HG02973 (cell line): ENCODE data around the gene KRT82.
"Not testable (repeated sequence)": the region's sequence is repeated elsewhere in the genome, so short reads cannot be mapped to it uniquely, and the experiment has no call there.

Source experiments
- ATAC-seq: cut with Tn5 transposase; IDR thresholded peaks from one replicate; pipeline ENCODE4 v1.9.1; 2021; ENCODE audit warnings: moderate library complexity; ENCODE audit not compliant: unreplicated experiment

The KRT82 gene

GRCh38 chr12:52347551-52348510, 58.3 kb downstream of the KRT82 start:
- ATAC-seq = no peak

- ATAC-seq = no peak
Measured at GRCh38 chr12:52347016-52347415, 59.1 kb downstream of the KRT82 start.

GRCh38 chr12:52346593-52346992, 59.5 kb downstream of the KRT82 start:
- ATAC-seq = no peak

- ATAC-seq = not testable (repeated sequence)
Measured at GRCh38 chr12:52345041-52345440, 61.1 kb downstream of the KRT82 start.

- no peak for ATAC-seq
Measured at GRCh38 chr12:52344111-52344510, 62.0 kb downstream of the KRT82 start.
